Transverse colon (tissue), 4 donors: Measurements from ENCODE around the gene ME3. TPM values are rescaled to one million over a fixed set of nuclear protein-coding genes. Genes with fewer than 3 reads are reported as not detected.
"Not testable (repeated sequence)": the region's sequence is repeated elsewhere in the genome, so short reads cannot be mapped to it uniquely, and the experiment has no call there.

Source experiments
- DNase-seq: peaks from one replicate; pipeline ENCODE4 v3.0.0-alpha.2; 2019
- H3K27ac ChIP-seq, 4 donors: fragments of 200-600 bp; sonication (generic); 2 replicates each; pipeline ENCODE4 v1.5.1; 2016 to 2018; ENCODE audit warnings: inconsistent platforms in 4 of 4
- H3K27me3 ChIP-seq: fragments of 200-600 bp; sonication (generic); 2 replicates; pipeline ENCODE4 v1.5.1; 2017; ENCODE audit warnings: inconsistent platforms
- H3K36me3 ChIP-seq, 4 donors: fragments of 200-600 bp; sonication (generic); 2 replicates each; pipeline ENCODE4 v1.5.1; 2017 to 2019; ENCODE audit warnings: inconsistent platforms in 4 of 4
- H3K4me1 ChIP-seq, 4 donors: fragments of 200-600 bp; sonication (generic); 2 replicates each; pipeline ENCODE4 v1.5.1; 2017 to 2020; ENCODE audit warnings: inconsistent platforms in 4 of 4
- H3K4me3 ChIP-seq, 4 donors: fragments of 200-600 bp; sonication (generic); 1 replicate in 1 of 4; 2 replicates in 3 of 4; pipeline versions ENCODE4 v1.5.1 to v1.6.1; 2017 to 2019; ENCODE audit warnings: inconsistent platforms in 4 of 4
- H3K9me3 ChIP-seq, 2 donors: fragments of 200-600 bp; sonication (generic); 2 replicates each; pipeline ENCODE4 v1.5.1; 2017 to 2019; ENCODE audit warnings: inconsistent platforms in 2 of 2
- EP300 ChIP-seq: sonication (generic); formaldehyde crosslinking; IDR thresholded peaks from one replicate; pipeline ENCODE4 v1.6.1; 2017; ENCODE audit warnings: antibody characterized with exemption, low read depth
- POLR2A ChIP-seq: fragments of 450-650 bp; IDR thresholded peaks from one replicate; pipeline ENCODE4 v1.6.1; 2016; ENCODE audit warnings: antibody characterized with exemption, mild to moderate bottlenecking, moderate library complexity
- POLR2AphosphoS5 ChIP-seq, 3 donors: sonication (generic); formaldehyde crosslinking; IDR thresholded peaks; one replicate each; pipeline ENCODE4 v1.6.1; 2016; ENCODE audit warnings: antibody characterized with exemption in 3 of 3
- WGBS, 2 donors: methylation state at CpG; one replicate each; pipeline ENCODE4 v1.1.5; 2018; ENCODE audit warnings: low coverage in 1 of 2; 5-methylcytosine and 5-hydroxymethylcytosine counted together
- in situ Hi-C, 4 donors: fragments of 200-750 bp; cut with MboI; loops; one replicate each; pipeline versions ENCODE4 v1.15.0 to v1.15.1; 2017; ENCODE audit warnings: low sequenced_read_pairs in 3 of 4, low pct_ligation_motif_present in 1 of 4, low pct_unique_long_range_greater_than_20kb in 1 of 4
- intact Hi-C: fragments of 100-400 bp; cut with DNase I; formaldehyde crosslinking; loops from one replicate; pipeline ENCODE4 v1.15.1; 2023; ENCODE audit warnings: low total_unique reads
- total RNA-seq, 4 donors: library from RNA; depleted of rRNA; stranded (reverse); fragments of >200 nt; gene quantifications; one replicate each; pipeline ENCODE4 v1.1.0, GENCODE V29; 2016
- TF ChIP-seq, protein P1 (sequence below), 5 experiments: fragments of 200-600 bp in 3 of 5; fragments of 450-650 bp in 2 of 5; sonication (generic) in 3 of 5; IDR thresholded peaks; 1 replicate in 2 of 5; 2 replicates in 3 of 5; pipeline ENCODE4 v1.5.1; 2016 to 2017; ENCODE audit warnings: antibody characterized with exemption in 5 of 5, inconsistent platforms in 3 of 5, mild to moderate bottlenecking in 2 of 5, moderate library complexity in 1 of 5

Gene ME3
- total RNA-seq, 4 donors from 2014 or later, result 91.8 to 258 (median 116) TPM

DNA sequence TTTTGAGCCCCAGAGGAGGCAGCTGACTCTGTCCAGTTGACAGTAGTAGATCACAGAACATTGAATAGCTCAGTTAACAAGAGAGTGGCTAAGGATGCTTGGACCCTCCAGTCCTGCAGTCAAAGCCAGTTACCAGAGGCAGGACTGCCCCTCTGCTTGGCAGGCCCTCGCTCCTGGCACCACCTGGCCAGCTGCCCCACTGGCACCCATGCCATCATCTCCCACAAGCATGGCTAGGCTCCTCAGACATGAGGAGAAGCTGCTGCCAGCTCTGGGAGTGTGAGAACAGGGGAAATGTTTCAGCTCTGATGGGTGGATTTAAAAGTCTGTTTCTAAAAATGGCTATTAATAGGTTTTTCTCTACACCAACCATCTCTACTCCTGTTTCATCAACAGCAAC, 13.9 kb downstream of the ME3 start:
- H3K27ac ChIP-seq, result no peak overlapping the region
- H3K9me3 ChIP-seq, result no peaks in the 10 kb centered on the region
- no peaks in the 10 kb centered on the region for H3K36me3 ChIP-seq
- TF ChIP-seq POLR2AphosphoS5 (IDR thresholded peaks at IDR 0.05) (no peak), POLR2A (no peak), EP300 (no peak)
- TF ChIP-seq, protein P1, sequence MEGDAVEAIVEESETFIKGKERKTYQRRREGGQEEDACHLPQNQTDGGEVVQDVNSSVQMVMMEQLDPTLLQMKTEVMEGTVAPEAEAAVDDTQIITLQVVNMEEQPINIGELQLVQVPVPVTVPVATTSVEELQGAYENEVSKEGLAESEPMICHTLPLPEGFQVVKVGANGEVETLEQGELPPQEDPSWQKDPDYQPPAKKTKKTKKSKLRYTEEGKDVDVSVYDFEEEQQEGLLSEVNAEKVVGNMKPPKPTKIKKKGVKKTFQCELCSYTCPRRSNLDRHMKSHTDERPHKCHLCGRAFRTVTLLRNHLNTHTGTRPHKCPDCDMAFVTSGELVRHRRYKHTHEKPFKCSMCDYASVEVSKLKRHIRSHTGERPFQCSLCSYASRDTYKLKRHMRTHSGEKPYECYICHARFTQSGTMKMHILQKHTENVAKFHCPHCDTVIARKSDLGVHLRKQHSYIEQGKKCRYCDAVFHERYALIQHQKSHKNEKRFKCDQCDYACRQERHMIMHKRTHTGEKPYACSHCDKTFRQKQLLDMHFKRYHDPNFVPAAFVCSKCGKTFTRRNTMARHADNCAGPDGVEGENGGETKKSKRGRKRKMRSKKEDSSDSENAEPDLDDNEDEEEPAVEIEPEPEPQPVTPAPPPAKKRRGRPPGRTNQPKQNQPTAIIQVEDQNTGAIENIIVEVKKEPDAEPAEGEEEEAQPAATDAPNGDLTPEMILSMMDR (IDR thresholded peaks at IDR 0.05), result no peak
- no peak for DNase-seq
- H3K4me3 ChIP-seq, result no peak overlapping the region
- intact Hi-C loops, result no loop called here
- H3K27me3 ChIP-seq, result no peaks in the 10 kb centered on the region
- WGBS, 2 donors, result 76% methylated on average over 1 of the region's 1 CpG; no CpG with 5 or more reads in 1 of the 2 donors
- in situ Hi-C loops, result no loop called here
- H3K4me1 ChIP-seq, result peaks cover 4 to 11% (median 6%) of the 10 kb centered on the region in 4 donors

GRCh38 chr11:86645212-86645611, 27.2 kb downstream of the ME3 start:
- H3K4me3 ChIP-seq, H3K36me3 ChIP-seq, H3K27me3 ChIP-seq, intact Hi-C loops, H3K9me3 ChIP-seq, H3K4me1 ChIP-seq, H3K27ac ChIP-seq, DNase-seq, in situ Hi-C loops: not testable (repeated sequence)
- 50% methylated on average over 3 of the region's 3 CpGs; no CpG with 5 or more reads in 1 of the 2 donors for WGBS, 2 donors

DNA sequence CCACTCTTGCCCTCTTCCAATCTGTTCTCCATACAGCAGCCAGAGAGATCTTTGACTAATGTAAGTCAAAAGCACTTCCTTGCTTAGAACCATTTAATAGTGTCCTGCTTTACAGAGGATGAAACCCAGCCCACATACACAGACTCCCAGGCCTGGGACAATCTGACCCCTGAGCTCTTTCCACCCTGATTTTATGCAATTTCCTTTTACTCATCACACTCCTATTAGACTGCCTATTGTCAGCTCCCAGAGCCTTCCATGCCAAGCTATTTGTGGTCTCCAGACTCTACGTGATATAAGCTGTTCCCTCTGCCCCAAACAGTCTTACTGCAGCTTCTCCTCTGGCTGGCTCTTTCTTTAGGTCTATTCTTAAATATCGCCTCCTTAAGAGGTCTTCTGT, 28.1 kb downstream of the ME3 start:
- in situ Hi-C loops (no loop called here), intact Hi-C loops (no loop called here)
- H3K4me3 ChIP-seq, result no peak overlapping the region
- TF ChIP-seq POLR2A, result no peak
- TF ChIP-seq POLR2AphosphoS5 (IDR thresholded peaks at IDR 0.05), result no peak
- TF ChIP-seq, protein P1 (IDR thresholded peaks at IDR 0.05), result no peak
- DNase-seq, result no peak
- no peaks in the 10 kb centered on the region for H3K4me1 ChIP-seq
- no peaks in the 10 kb centered on the region for H3K9me3 ChIP-seq
- 72 to 80% methylated on average over 2 of the region's 2 CpGs for WGBS, 2 donors
- H3K27me3 ChIP-seq, result no peaks in the 10 kb centered on the region
- no peak overlapping the region for H3K27ac ChIP-seq
- no peaks in the 10 kb centered on the region for H3K36me3 ChIP-seq

DNA sequence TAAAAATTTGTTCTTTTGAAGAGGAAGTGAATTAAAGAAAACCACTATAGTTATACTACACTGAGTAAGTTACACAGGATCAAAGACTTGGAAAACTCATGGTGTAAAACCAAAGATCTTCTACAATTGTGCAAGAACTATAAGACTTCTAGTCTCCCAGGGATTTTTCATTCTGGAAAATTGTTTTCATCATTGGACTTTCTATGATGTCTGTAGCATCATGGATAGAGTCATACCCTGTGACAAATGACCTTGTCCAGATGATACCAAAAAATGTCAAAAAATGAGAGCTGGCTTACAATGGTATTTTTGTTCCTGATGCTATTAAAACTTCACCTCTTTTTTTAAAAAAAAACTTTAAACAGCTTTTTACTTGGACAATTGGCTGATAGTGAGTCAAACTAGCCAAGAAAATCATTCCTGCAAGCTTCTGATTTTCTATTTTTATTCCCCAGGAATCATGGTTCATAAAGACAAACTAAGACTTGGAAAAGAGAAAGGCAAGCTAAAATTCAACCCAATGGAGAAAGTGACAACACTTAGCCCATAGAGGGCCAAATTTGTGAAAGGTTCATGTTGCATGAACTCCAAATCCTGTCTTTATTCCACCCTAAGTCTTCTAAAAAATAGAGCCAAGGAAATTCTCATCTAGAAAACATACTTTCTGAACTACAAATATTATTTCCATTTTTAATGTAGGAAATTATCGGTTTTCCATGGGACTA, 30.7 kb downstream of the ME3 start:
- 83 to 84% methylated on average over 1 of the region's 1 CpG for WGBS, 2 donors
- Histone ChIP-seq H3K4me3 (no peak overlapping the region), H3K4me1 (no peaks in the 10 kb centered on the region), H3K36me3 (no peaks in the 10 kb centered on the region), H3K27ac (no peak overlapping the region), H3K9me3 (no peaks in the 10 kb centered on the region), H3K27me3 (no peaks in the 10 kb centered on the region)
- TF ChIP-seq POLR2AphosphoS5 (IDR thresholded peaks at IDR 0.05) (no peak), EP300 (no peak), POLR2A (no peak)
- TF ChIP-seq, protein P1 (IDR thresholded peaks at IDR 0.05), result no peak
- in situ Hi-C loops, result no loop called here
- intact Hi-C loops, result no loop called here
- no peak for DNase-seq

DNA sequence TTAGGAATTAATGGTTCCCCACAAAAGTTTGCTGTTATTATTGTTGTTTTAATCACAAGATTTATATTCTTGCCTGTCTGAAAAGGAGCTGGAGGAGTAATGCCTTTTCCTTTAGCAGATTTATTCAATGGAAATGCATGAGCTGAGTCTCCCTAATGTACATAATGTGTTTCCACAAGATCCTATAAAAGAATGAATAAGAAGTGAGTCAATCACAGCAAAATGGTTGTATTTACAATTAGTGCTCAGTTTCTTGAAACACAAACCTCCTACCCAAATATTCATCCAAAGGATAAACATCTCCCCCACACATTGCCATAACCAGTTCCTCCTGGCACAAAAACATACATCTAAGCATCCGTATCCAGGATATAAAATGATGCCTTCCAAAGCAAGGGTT, 33.3 kb downstream of the ME3 start:
- H3K36me3 ChIP-seq, result no peaks in the 10 kb centered on the region
- H3K4me1 ChIP-seq, result no peaks in the 10 kb centered on the region
- intact Hi-C loops, result no loop called here
- no peaks in the 10 kb centered on the region for H3K27me3 ChIP-seq
- in situ Hi-C loops, result no loop called here
- no peak overlapping the region for H3K27ac ChIP-seq
- H3K4me3 ChIP-seq, result no peak overlapping the region
- H3K9me3 ChIP-seq, result no peaks in the 10 kb centered on the region
- no peak for DNase-seq
- 64 to 80% methylated on average over 1 of the region's 1 CpG for WGBS, 2 donors
- TF ChIP-seq EP300 (no peak), POLR2AphosphoS5 (IDR thresholded peaks at IDR 0.05) (no peak), POLR2A (no peak)
- TF ChIP-seq, protein P1 (IDR thresholded peaks at IDR 0.05), result no peak
